ENCODE measurements around the gene ABI1.
A peak's percentile ranks its signal among the peaks of the same experiment; 100 is the strongest.

ABI1 gene

GRCh38 chr10:26739071-26739631 lies 121.6 kb downstream of the ABI1 start:
- in situ Hi-C loops (cut with MboI; ENCODE audit: low sequenced_read_pairs, unreplicated experiment): no loop called here
- no peak for TF ChIP-seq CTCF (IDR thresholded peaks at IDR 0.05; ENCODE audit: borderline replicate concordance, control extremely low read depth, extremely low read depth, insufficient read depth, missing control alignments)
- no peak for DNase-seq (ENCODE audit: low spot score)

- DNase-seq (ENCODE audit: low spot score): no peak
- TF ChIP-seq CTCF (IDR thresholded peaks at IDR 0.05; ENCODE audit: borderline replicate concordance, control extremely low read depth, extremely low read depth, insufficient read depth, missing control alignments): no peak
- in situ Hi-C loops (cut with MboI; ENCODE audit: low sequenced_read_pairs, unreplicated experiment): no loop called here
Measured at GRCh38 chr10:26738301-26738911, 122.4 kb downstream of the ABI1 start.

GRCh38 chr10:26737730-26738129 lies 123.0 kb downstream of the ABI1 start:
- no peak for TF ChIP-seq CTCF (IDR thresholded peaks at IDR 0.05; ENCODE audit: borderline replicate concordance, control extremely low read depth, extremely low read depth, insufficient read depth, missing control alignments)
- peak; percentile 71 for DNase-seq (ENCODE audit: low spot score)
- in situ Hi-C loops (cut with MboI; ENCODE audit: low sequenced_read_pairs, unreplicated experiment): no loop called here

GRCh38 chr10:26735435-26735834 lies 125.3 kb downstream of the ABI1 start:
- in situ Hi-C loops (cut with MboI; ENCODE audit: low sequenced_read_pairs, unreplicated experiment): no loop called here

GRCh38 chr10:26733750-26734568 lies 126.8 kb downstream of the ABI1 start:
- DNase-seq (ENCODE audit: low spot score): no peak
- in situ Hi-C loops (cut with MboI; ENCODE audit: low sequenced_read_pairs, unreplicated experiment): loop anchor here (5.0 kb wide), 1 partner anchor 143 kb away; no protein-coding TSS in a partner anchor

More at GRCh38 chr10:26735435-26735834, 125.3 kb downstream of the ABI1 start:
- no peak for TF ChIP-seq CTCF (IDR thresholded peaks at IDR 0.05; ENCODE audit: borderline replicate concordance, control extremely low read depth, extremely low read depth, insufficient read depth, missing control alignments)
- no peak for DNase-seq (ENCODE audit: low spot score)

More at GRCh38 chr10:26733750-26734568, 126.8 kb downstream of the ABI1 start:
- no peak for TF ChIP-seq CTCF (IDR thresholded peaks at IDR 0.05; ENCODE audit: borderline replicate concordance, control extremely low read depth, extremely low read depth, insufficient read depth, missing control alignments)

All from GM13976 (cell line).